Measurements from ENCODE around the gene CAMK4. TPM values are rescaled to one million over a fixed set of nuclear protein-coding genes. Genes with fewer than 3 reads are reported as not detected.

The CAMK4 gene
- total and polyA plus RNA-seq, 2 experiments from 2014 or later: 4.2 to 7.3 TPM

GRCh38 chr5:111231119-111231518 is 6.9 kb downstream of the CAMK4 start:
- no peak for DNase-seq (ENCODE audit: low spot score)
- peaks cover under 1% of the 10 kb centered on the region; the same call in 1 of the 2 replicates for H3K27me3 ChIP-seq (ENCODE audit: insufficient read depth)
- H3F3A ChIP-seq (replicated peaks; ENCODE audit: low read depth): no peaks in the 10 kb centered on the region
- H3K4me2 ChIP-seq: no peak overlapping the region
- Mint-ChIP-seq H3K27me3 (ENCODE audit: insufficient read depth, low read depth, poor library complexity) (no peaks in the 10 kb centered on the region), H3K27ac (no peak overlapping the region), H3K4me1 (peaks cover 11% of the 10 kb centered on the region), H3K9me3 (no peaks in the 10 kb centered on the region), H3K36me3 (ENCODE audit: low read depth) (no peaks in the 10 kb centered on the region), H3K4me3 (no peak overlapping the region)
- H3K4me3 ChIP-seq: no peak overlapping the region
- no peaks in the 10 kb centered on the region for H4K20me1 ChIP-seq (replicated peaks; ENCODE audit: insufficient read depth)
- ATAC-seq: no peak
- no peaks in the 10 kb centered on the region for H3K4me1 ChIP-seq (ENCODE audit: insufficient read depth)
- no peak overlapping the region for H2AFZ ChIP-seq
- no peak overlapping the region for H3K27ac ChIP-seq (ENCODE audit: low read depth)
- no peak for TF ChIP-seq STAT1 (IDR thresholded peaks at IDR 0.05; ENCODE audit: unreplicated experiment)
- TF ChIP-seq JUNB (IDR thresholded peaks at IDR 0.05; ENCODE audit: unreplicated experiment): no peak
- TF ChIP-seq ZNF114 (CRISPR knock-in tag; IDR thresholded peaks at IDR 0.05): no peak
- TF ChIP-seq NANOG (IDR thresholded peaks at IDR 0.05; ENCODE audit: borderline replicate concordance): no peak
- no peak for TF ChIP-seq CREB1 (CRISPR knock-in tag; IDR thresholded peaks at IDR 0.05; ENCODE audit: low read depth)
- TF ChIP-seq EZH2 (IDR thresholded peaks at IDR 0.05; ENCODE audit: low read depth, unreplicated experiment): no peak
- TF ChIP-seq ZNF462 (CRISPR knock-in tag; IDR thresholded peaks at IDR 0.05): no peak
- no peak for TF ChIP-seq REST (IDR thresholded peaks at IDR 0.05; ENCODE audit: unreplicated experiment)
- TF ChIP-seq POLR2AphosphoS5 (IDR thresholded peaks at IDR 0.05; ENCODE audit: low read depth): no peak
- TF ChIP-seq ETS1 (IDR thresholded peaks at IDR 0.05): no peak
- no peaks in the 10 kb centered on the region for H3K9me2 ChIP-seq (ENCODE audit: insufficient read depth)
- H3K79me2 ChIP-seq (replicated peaks; ENCODE audit: insufficient read depth): no peaks in the 10 kb centered on the region
- H3K36me3 ChIP-seq (ENCODE audit: insufficient read depth): no peaks in the 10 kb centered on the region
